NCI-H345 treated with DMSO at 0.1 percent for 48 hours (cell line): ENCODE results near the gene USP10.

Experiments used
- DNase-seq: peaks from one replicate; lab custom pipeline; 2025; ENCODE audit not compliant: unreplicated experiment; lab: John Stamatoyannopoulos, UW

USP10 gene

GRCh38 chr16:84699712-84700445 is at the start of gene USP10:
Gene USP10, plus strand, starts transcription at chr16:84700000. Its CDS starts 91 bp downstream, at chr16:84700091.
- DNase-seq = peak; percentile 41

GRCh38 chr16:84650062-84650991 is 49.5 kb upstream of the USP10 start:
- no peak for DNase-seq

DNA sequence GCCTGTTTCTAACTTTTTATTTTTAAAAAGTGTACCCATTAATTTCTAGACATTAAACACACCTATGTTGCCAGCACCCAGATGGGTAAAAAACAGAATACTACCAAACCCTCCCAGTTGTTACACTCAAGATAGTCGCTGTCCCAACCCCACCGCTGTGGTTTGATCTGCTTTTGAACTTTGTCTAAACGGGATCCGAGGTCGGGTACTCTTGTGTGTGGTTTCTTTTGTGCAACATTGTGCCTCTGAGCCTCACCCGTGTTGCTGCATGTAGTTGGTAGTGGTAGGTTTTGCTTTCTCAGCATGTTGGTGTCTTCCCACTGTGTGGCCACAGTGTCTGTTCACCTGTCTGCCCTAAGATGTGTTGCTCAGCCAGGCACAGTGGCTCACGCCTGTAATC is 47.2 kb upstream of the USP10 start:
- DNase-seq = no peak

DNA sequence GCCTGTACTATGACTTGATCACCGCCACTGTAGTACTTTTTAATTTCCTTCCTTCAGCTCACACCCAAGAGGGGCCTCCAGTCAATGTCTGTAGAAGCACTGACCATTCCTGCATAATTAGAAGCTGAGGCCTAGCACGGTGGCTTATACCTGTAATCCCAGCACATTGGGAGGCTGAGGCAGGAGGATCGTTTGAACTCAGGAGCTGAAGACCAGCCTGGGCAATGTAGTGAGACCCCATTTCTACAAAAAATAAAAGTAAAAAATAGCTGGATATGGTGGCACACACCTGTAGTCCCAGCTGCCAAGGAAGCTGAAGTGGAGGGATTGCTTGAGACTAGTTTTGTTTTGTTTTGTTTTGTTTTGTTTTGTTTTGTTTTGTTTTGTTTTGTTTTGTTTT is 45.6 kb upstream of the USP10 start:
- DNase-seq = no peak

DNA sequence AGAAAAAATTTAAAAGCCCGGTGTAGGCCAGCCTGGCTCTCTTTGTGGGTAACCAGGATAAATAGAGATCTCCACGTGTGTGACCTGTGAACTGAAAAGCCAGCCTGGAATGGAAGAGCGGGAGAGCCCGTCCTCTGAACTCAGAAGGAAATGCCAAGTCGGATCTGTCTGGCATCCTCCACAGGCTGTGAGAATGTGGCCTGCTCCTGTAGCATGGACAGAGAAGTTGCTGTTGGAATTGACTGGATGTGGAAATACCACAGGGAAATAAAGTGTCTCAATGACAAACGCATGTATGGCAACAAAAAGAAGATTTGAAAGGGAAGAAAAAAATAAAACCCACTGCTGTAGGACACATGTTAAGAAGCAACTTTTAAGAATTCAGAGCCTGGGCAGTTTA is 44.8 kb upstream of the USP10 start:
- no peak for DNase-seq

GRCh38 chr16:84656649-84657048 is 43.2 kb upstream of the USP10 start:
- no peak for DNase-seq

DNA sequence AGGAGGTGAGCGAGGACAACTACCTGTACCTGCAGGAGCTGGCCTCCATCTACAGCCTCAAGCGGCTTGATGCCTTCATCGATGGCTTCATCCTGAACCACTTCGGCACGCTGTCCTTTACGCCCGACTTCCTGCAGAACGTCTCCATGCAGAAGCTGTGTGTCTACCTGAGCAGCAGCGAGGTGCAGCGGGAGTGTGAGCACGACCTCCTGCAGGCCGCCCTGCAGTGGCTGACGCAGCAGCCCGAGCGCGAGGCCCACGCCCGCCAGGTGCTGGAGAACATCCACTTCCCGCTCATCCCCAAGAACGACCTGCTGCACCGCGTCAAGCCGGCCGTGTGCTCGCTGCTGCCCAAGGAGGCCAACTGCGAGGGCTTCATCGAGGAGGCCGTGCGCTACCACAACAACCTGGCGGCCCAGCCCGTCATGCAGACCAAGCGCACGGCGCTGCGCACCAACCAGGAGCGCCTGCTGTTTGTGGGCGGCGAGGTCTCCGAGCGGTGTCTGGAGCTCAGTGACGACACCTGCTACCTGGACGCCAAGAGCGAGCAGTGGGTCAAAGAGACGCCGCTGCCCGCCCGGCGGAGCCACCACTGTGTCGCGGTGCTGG is 42.5 kb upstream of the USP10 start:
- DNase-seq = no peak

DNA sequence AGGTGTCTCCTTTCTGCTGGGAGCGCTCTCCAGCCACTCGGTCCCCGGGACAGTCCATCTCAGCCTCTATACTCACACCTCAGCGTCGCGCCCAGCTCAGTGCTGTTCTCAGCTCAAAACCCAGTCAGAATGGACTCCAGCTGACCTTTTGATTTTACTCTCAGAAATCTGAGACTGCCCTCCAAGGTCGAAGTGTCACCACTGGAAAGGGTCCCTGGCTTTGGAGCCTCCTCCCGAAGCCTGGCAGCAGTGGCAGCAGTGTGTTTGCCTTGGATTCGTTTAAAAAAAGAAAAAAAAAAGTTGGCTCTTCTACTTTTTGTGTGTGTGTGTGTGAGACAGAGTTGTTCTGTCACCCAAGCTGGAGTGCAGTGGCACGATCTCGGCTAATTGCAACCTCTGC is 41.1 kb upstream of the USP10 start:
- DNase-seq = no peak

DNA sequence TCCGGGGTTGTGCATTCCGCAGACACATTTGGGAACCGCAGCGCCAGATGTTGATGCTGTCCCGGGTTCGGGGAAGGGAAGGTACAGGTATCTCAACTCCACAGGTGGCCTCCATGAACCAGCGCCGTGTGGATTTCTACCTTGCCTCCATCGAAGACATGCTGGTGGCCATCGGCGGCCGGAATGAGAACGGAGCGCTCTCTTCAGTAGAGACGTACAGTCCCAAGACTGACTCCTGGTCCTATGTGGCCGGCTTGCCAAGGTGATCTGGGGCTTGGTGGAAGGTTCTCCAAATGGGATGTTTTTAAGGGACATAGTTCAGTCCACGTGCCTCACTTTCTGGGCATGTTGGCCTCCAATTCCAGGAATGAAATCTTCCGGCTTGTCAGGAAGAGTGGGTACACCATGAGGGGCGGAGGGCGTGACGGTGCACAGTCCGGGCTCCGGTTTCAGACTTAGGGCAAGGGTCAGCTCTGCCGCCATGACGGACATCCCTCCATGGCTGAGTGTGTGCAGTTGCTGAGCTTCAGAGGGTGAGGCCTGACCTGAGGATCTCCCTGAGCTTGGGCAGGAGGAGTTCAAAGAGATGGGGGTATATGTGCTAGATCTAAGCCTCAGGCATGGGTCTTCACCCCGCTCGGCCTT is 40.0 kb upstream of the USP10 start:
- no peak for DNase-seq

GRCh38 chr16:84660973-84661372 is 38.8 kb upstream of the USP10 start:
- DNase-seq = no peak

DNA sequence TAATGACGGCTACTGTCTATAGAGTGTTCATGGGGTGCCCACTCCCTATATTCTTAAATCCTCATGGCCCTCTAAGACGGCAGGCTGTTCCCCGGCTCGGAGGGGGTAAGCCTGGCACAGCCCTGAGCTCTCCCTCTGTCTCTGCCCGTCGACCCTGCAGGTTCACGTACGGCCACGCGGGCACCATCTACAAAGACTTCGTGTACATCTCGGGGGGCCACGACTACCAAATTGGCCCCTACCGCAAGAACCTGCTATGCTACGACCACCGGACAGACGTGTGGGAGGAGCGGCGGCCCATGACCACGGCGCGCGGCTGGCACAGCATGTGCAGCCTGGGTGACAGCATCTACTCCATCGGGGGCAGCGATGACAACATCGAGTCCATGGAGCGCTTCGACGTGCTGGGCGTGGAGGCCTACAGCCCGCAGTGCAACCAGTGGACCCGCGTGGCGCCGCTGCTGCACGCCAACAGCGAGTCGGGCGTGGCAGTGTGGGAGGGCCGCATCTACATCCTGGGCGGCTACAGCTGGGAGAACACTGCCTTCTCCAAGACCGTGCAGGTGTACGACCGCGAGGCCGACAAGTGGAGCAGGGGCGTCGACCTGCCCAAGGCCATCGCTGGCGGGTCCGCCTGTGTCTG is 38.3 kb upstream of the USP10 start:
- no peak for DNase-seq

DNA sequence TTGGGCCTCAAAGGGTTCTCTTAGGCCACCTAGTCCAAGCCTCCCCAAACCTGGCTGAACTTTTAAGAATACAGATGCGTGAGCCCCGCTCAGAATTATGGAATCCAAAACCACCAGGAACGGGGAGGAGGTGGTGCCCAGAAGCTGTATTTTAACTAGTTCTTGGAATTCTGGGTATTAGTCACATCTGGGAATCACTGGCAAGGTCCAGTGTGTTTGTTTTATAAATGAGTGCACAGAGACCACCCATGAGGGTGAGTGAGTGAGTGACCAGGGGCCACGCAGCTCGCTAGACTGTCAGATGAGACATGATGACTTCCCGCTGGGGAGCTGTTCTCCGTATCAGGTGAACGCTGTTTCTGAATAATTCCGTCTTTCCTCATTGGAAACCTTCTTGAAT is 37.3 kb upstream of the USP10 start:
- DNase-seq = no peak

DNA sequence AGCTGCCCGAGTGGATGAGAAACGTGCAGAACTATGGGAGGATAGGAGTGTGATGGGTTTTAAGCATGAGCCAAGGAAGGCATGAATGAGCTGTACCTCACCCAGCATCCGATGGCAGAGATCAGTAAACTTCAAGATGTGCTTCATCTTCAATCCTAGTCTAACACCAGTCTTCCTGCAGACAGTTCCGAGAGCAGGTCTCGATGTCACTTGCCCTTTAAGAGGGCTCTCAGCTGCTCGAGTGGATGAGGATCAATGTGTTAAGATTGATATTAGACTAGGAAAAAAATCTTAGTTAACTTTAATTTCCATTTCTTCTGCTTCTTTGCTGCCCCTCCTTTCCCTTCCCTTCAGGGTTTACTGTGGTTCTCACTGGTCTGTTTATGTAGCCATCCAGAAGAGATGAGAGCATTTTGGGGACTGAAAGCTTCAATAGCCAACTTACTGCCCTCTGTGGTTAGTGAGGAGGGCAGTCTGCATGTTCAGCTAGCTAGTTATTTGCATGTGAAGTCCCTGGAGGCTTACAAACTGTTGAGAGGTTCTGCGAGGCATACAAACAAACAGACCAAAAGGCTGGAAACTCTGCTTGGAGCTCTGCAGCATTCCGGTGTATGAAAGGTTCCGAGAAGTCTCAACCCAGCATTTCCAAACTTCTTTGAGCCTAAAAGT is 36.2 kb upstream of the USP10 start:
- DNase-seq = no peak

DNA sequence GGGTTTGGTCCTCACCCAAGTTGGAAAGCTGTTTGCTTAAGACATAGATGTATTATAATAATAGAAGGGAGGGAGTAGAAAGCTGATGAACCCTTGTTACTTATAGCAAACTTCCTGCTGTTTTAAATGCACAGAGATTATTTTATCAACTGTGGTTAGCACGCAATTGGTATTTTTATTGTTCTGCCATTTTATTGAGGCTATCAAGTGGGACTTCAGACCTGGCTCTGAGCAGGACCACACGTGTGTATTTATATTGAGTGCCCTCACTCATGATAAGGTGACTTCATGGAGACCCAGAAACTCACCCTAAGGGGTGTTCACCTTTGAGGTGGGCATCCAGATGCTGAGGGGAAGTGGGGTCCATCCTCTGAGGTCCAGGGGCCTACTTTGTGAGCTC is 34.4 kb upstream of the USP10 start:
- no peak for DNase-seq

GRCh38 chr16:84665843-84666242 is 34.0 kb upstream of the USP10 start:
- DNase-seq = no peak

GRCh38 chr16:84667600-84668309 is 32.0 kb upstream of the USP10 start:
- DNase-seq = no peak

DNA sequence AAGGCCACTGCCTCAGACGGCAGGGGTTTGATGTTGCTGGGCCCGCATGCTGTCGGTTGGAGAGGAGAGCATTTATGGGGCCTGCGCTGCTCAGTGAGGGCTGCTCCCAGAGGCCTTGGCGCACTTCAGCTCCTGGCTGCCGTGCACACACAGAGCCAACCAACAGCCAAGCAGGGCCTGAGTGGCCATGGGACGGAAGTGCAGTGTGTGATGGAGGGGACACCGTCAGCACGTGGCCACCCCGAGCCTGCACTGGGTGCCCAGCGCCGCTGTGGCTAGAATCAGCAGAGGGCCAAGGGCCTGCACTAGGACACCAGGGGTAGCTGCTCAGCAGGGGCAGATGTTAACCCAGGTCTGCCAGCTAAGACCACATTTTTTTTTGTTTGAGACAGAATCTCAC is 29.7 kb upstream of the USP10 start:
- DNase-seq = no peak

GRCh38 chr16:84672276-84673202 is 27.3 kb upstream of the USP10 start:
- DNase-seq = no peak

GRCh38 chr16:84673203-84673535 is 26.6 kb upstream of the USP10 start:
- no peak for DNase-seq
